Natural killer cell treated with Interleukin-12 subunit alpha and Interleukin-12 subunit beta and Interleukin-15 and Interleukin-18, amount 100 ng/mL, for 72 hours (primary cell): Measurements from ENCODE around the gene SCD5. TPM values are rescaled to one million over a fixed set of nuclear protein-coding genes. Genes with fewer than 3 reads are reported as not detected.

Experiments used
- ATAC-seq, 2 donors: fragments of 150-1000 bp; cut with Tn5 transposase in 1 of 2; sonication (Bioruptor Pico), chemical (Tn5 transposase) in 1 of 2; 2 replicates each; pipeline ENCODE4 v1.10.0; 2021
- DNase-seq: peaks from one replicate; pipeline ENCODE4 v3.0.0; 2022; ENCODE audit warnings: low spot score
- H3K27ac Mint-ChIP-seq, 2 donors: 1 replicate in 1 of 2; 2 replicates in 1 of 2; pipeline ENCODE4 v1.8.0; 2022; ENCODE audit warnings: mixed read lengths in 2 of 2, mild to moderate bottlenecking in 1 of 2, moderate library complexity in 1 of 2
- H3K27me3 Mint-ChIP-seq, 2 donors: 1 replicate in 1 of 2; 2 replicates in 1 of 2; pipeline ENCODE4 v1.8.0; 2022; ENCODE audit warnings: mixed read lengths in 2 of 2
- H3K36me3 Mint-ChIP-seq: one replicate; pipeline ENCODE4 v1.8.0; 2022; ENCODE audit warnings: mixed read lengths
- H3K4me1 Mint-ChIP-seq, 2 donors: 1 replicate in 1 of 2; 2 replicates in 1 of 2; pipeline ENCODE4 v1.8.0; 2022; ENCODE audit warnings: low read depth in 2 of 2, mixed read lengths in 2 of 2, mild to moderate bottlenecking in 1 of 2
- H3K4me3 Mint-ChIP-seq: one replicate; pipeline ENCODE4 v1.8.0; 2022; ENCODE audit warnings: mixed read lengths
- H3K9me3 Mint-ChIP-seq: 2 replicates; pipeline ENCODE4 v1.8.0; 2022; ENCODE audit warnings: mixed read lengths
- total RNA-seq, 2 donors: library from RNA; stranded (reverse); gene quantifications; one replicate each; pipeline ENCODE4 v1.2.3, GENCODE V29; 2022

The SCD5 gene
- total RNA-seq, 2 donors from 2014 or later, result 5.6 to 8.4 TPM

DNA sequence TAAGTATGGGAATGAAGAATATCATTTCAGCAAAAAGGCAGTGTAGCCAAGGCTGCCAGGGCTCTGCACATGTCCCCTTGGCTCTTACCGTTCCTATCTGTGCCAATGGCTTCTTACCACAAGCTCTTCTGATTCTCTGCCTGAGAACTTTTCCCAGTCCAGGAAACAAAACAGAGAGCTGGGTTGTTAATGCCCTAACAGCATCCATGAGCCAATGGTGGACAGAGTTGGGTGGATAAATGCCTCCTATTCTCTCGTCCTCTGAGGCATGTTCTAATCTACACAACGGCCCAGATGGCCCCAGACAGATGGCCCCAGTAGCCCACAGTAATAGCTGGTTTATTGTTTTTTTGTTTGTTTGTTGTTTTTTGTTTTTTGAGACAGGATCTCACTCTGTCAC, 28.0 kb downstream of the SCD5 start:
- no peak overlapping the region for H3K27ac Mint-ChIP-seq
- peaks cover 15% of the 10 kb centered on the region for H3K36me3 Mint-ChIP-seq
- H3K4me3 Mint-ChIP-seq, result no peak overlapping the region
- H3K9me3 Mint-ChIP-seq, result peaks cover 11% of the 10 kb centered on the region
- peaks cover 0 to 6% of the 10 kb centered on the region in 2 donors for H3K4me1 Mint-ChIP-seq
- H3K27me3 Mint-ChIP-seq, result no peaks in the 10 kb centered on the region
- no peak for ATAC-seq
- DNase-seq, result no peak

DNA sequence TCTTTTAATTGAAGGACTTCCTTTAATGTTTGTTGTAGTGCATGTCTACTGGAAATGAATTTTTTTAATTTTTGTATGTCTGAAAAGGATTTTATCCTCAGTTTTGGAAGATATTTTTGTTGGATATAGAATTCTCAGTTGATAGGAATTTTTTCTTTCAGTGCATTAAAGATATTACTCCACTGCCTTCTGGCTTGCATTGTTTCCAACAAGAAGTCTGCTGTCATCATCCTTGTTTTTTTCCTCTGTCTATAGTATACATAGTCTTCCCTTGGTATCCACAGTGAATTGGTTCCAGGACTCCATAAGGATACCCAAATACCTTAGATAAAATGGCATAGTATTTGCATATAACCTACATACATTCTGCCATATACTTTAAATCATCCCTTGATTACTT, 33.5 kb downstream of the SCD5 start:
- ATAC-seq (no peak), DNase-seq (no peak)
- H3K27ac Mint-ChIP-seq, result no peak overlapping the region
- H3K27me3 Mint-ChIP-seq, result no peaks in the 10 kb centered on the region
- H3K36me3 Mint-ChIP-seq, result peaks cover 15% of the 10 kb centered on the region
- peaks cover 0 to 3% of the 10 kb centered on the region in 2 donors for H3K4me1 Mint-ChIP-seq
- peaks cover 11% of the 10 kb centered on the region for H3K9me3 Mint-ChIP-seq
- no peak overlapping the region for H3K4me3 Mint-ChIP-seq

DNA sequence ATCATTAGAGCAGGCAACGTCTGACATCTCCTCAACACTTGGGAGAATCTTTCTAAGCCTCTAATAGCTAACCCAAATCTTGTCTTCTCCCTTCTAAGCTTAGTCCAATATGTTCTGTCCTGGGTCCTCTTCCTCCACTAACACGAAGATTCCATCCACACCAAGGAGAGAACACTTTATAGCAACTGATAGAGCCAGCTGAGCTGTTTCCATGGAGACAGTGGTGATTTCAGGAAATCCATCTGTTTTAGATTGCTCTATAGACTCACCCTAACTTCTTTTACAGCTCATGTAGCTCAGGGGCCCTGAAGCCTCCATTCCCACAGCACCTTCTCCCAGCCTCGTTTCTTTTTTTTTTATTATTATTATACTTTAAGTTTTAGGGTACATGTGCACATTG, 37.4 kb downstream of the SCD5 start:
- Mint-ChIP-seq H3K36me3 (peaks cover 4% of the 10 kb centered on the region), H3K27ac (no peak overlapping the region), H3K27me3 (no peaks in the 10 kb centered on the region), H3K4me3 (no peak overlapping the region), H3K9me3 (peaks cover 5% of the 10 kb centered on the region), H3K4me1 (peaks cover 5 to 12% of the 10 kb centered on the region in 2 donors)
- DNase-seq (no peak), ATAC-seq (no peak)

DNA sequence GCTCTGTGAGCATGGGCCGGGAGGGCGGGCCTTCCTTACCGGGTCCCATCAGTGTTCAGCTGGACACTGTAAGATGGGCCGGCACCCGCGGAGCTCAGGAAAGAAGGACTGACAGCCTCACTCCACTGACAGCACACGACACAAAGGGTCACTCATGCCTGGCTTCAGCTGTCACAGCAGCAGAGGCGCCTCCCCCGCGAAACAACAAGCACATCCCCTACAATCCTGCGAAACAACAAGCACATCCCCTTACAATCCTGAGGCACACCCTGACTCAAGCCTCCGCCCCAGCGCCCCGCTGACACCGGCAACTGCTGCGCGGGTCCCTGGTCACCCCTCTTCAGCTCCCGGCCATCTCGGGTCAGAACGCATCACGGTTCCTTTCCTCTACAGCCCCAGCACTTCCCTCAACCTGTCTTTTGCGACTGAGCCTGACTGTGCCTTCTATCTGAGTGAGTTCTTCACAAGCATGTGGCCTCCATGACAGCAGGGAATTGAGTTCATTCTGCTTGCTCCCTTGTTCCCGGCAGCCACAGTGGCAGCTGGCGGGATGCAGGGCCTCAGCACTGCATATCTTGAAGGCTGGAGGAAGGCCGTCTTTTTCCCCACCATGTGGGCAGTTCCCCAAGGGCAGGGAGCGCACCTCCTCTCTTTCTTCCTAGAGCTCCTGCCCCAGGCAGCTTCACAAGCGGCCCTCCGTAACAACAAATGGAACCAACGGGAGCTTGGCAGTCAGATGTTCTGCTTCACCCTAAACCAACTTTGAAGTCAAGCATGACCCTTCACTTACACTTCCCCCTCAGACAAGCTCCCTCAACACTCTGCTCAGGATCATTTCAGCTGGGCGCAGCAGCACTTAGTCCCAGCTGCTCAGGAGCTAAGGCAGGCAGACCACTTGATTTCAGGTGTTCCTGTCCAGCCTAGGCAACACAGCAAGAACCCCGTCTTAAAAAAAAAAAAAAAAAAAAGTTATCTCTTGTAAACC, 39.6 kb downstream of the SCD5 start:
- H3K4me3 Mint-ChIP-seq, result no peak overlapping the region
- H3K4me1 Mint-ChIP-seq, result peaks cover 5 to 12% of the 10 kb centered on the region in 2 donors
- ATAC-seq (no peak), DNase-seq (no peak)
- no peak overlapping the region for H3K27ac Mint-ChIP-seq
- H3K27me3 Mint-ChIP-seq, result no peaks in the 10 kb centered on the region
- H3K36me3 Mint-ChIP-seq, result no peaks in the 10 kb centered on the region
- no peaks in the 10 kb centered on the region for H3K9me3 Mint-ChIP-seq

DNA sequence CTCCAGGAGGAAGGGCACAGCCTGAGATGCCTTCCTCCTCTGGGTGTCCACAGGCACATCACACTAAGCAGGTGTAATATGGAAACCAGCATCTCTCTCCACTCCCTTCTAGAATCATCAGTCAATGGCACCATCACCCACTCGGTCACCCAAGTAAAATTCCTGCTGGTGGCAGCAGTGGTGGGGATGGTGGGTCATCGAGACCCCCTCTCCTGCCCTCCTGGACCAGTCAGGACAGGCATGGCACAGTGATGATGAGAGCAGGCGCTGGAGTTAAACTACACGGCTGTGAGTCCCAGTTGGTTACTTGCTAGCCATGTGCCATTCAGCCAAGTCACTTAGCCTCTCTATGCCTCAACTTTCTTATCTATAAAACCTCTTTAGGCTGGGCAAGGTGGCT, 42.5 kb downstream of the SCD5 start:
- Mint-ChIP-seq H3K9me3 (no peaks in the 10 kb centered on the region), H3K27ac (no peak overlapping the region), H3K27me3 (no peaks in the 10 kb centered on the region), H3K4me1 (peaks cover 6 to 12% of the 10 kb centered on the region in 2 donors), H3K4me3 (no peak overlapping the region), H3K36me3 (no peaks in the 10 kb centered on the region)
- ATAC-seq (no peak), DNase-seq (no peak)

DNA sequence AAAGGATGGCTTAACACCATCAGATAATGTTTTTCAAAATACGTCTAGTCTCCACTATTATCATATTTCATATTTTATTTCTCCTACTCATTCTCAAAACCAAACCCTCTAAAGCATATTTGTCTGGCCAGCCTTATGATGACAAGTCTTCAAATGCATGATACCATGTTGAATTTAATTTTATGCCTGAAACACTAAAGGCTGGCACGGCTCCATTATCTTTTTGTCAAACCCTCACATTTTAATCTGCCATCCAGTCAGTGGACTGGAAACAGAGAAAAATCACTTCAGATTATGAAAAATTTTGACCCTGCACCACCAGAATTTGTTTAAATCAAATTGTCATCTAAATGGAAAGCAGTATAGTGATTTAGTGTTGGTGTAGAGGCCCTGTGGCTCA, 42.9 kb downstream of the SCD5 start:
- no peak for ATAC-seq
- Mint-ChIP-seq H3K9me3 (no peaks in the 10 kb centered on the region), H3K4me1 (peaks cover 10 to 12% of the 10 kb centered on the region in 2 donors), H3K27ac (no peak overlapping the region), H3K36me3 (no peaks in the 10 kb centered on the region), H3K27me3 (no peaks in the 10 kb centered on the region), H3K4me3 (no peak overlapping the region)
- no peak for DNase-seq

DNA sequence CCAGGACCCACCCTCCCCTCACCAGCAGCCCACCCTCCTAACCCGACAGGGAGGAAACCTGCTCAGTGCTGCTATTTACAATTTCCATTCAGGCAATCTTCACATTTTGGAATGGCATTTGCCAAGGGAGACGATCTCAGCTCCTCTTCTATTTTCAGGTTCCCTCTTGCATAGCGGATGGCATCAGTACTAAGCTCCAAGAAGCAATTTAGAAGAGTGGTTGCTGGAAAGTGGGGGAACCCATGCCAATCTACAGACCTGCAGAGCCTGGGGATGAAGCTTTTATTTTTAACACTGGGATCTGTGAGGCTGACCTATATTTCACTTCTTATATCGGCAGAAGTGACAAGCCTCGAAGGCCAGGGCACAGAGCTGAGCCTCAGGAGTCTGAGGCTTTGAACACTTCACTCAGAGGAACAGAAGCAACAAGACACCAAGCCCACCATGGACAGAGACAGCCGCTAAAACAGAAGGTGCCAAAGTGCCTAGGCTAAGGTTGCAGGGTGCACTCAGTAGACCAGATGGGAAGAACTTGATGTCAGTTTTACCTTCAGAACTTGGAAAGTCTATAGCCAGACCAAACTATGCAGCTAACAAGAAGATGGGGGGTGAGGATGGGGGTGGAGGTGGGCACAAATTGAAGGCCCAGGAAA, 44.0 kb downstream of the SCD5 start:
- DNase-seq, result no peak
- no peak overlapping the region for H3K27ac Mint-ChIP-seq
- no peaks in the 10 kb centered on the region for H3K27me3 Mint-ChIP-seq
- peaks cover 5 to 10% of the 10 kb centered on the region in 2 donors for H3K4me1 Mint-ChIP-seq
- no peak for ATAC-seq
- H3K9me3 Mint-ChIP-seq, result no peaks in the 10 kb centered on the region
- no peaks in the 10 kb centered on the region for H3K36me3 Mint-ChIP-seq
- H3K4me3 Mint-ChIP-seq, result no peak overlapping the region

DNA sequence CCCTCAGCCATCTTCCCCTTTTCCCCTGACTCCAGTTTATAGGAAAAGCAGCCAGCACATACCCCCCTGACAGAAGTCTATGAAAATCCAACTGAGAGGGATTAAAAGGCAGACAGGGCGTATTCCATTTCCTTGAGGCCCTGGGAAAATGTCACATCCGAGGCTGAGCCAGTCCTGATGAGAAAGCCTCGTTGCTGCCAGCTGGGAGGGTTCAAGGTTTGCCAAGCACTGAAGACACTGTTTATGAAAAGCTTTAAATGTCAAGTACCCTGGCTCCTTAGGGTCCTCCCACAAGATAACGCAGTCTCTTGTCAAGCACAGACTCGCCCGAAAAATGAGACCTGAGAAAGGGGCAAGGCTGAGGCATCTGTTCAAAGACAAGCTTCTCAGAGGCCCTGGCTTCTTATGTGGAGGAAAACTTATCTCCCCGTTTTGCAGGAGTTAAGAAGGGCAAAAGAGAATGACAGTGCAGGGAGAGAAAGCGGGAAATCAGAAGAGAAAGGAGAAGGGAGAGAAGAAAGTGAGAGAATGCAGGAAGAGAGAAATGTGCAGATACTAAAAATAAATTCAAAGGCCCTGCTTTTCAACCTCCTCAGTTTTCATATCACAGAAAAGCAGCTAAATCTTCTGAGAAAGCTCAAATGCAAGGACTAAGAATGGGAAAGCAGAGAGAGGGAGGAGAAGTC, 44.7 kb downstream of the SCD5 start:
- ATAC-seq, result no peak
- no peaks in the 10 kb centered on the region for H3K36me3 Mint-ChIP-seq
- H3K4me3 Mint-ChIP-seq, result no peak overlapping the region
- H3K4me1 Mint-ChIP-seq, result peaks cover 4 to 10% of the 10 kb centered on the region in 2 donors
- H3K27me3 Mint-ChIP-seq, result no peaks in the 10 kb centered on the region
- H3K9me3 Mint-ChIP-seq, result no peaks in the 10 kb centered on the region
- H3K27ac Mint-ChIP-seq, result no peak overlapping the region
- no peak for DNase-seq

DNA sequence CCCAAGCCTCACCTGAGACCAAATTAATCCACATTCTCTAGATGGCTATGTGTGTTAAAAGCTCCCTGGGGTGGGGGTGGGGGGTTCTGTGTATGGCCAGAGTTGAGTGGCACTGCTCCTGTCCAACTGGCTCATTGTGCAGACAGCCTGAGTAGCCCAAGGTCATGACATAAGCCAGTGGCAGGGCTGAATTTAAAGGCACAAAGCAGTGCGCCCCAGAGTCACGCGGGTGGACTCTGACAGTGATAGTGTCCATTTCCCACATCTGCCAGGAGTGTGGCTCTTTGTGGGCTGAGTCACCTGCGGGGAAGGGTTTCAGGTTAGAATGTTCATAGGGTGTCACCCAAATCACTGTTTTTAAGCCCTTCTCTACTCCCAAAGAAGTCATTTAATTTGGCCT, 45.4 kb downstream of the SCD5 start:
- Mint-ChIP-seq H3K27me3 (no peaks in the 10 kb centered on the region), H3K4me3 (no peak overlapping the region), H3K4me1 (peaks cover 4 to 10% of the 10 kb centered on the region in 2 donors), H3K9me3 (no peaks in the 10 kb centered on the region), H3K27ac (no peak overlapping the region), H3K36me3 (no peaks in the 10 kb centered on the region)
- ATAC-seq, result no peak
- DNase-seq, result no peak

DNA sequence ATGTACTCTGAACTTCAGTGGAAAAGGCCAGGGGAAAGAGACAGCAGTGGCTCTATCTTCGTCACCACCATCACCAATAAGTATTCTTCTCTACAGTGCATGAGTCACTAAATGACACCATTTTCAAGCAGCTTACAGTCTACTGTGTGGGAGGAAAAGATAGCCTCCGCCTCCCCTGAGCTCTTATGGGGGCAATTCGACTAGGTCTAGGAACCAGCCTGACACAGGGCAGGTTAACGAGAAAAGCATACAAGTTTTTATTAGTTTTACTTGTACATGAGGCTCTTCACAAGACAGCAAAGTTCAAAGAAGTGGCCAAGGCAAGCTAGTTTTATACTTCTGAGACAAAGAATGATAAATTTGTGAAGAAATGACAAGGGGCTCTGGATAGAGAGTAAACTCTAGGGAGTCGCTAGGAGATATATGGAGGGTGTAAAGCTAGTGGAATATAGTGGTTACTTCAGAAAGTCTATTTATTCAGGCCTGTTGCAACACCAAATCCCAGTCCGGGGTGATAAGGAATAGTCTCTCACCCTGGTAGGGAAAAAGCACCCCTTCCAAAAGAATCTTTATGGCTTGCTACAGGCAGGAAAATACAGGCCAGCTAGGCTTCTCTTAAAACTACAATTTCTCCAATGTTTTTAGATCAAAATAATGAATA, 49.7 kb downstream of the SCD5 start:
- Mint-ChIP-seq H3K27ac (no peak overlapping the region), H3K9me3 (no peaks in the 10 kb centered on the region), H3K27me3 (no peaks in the 10 kb centered on the region), H3K4me1 (peaks cover 0 to 5% of the 10 kb centered on the region in 2 donors), H3K36me3 (no peaks in the 10 kb centered on the region), H3K4me3 (no peak overlapping the region)
- ATAC-seq (no peak), DNase-seq (no peak)

DNA sequence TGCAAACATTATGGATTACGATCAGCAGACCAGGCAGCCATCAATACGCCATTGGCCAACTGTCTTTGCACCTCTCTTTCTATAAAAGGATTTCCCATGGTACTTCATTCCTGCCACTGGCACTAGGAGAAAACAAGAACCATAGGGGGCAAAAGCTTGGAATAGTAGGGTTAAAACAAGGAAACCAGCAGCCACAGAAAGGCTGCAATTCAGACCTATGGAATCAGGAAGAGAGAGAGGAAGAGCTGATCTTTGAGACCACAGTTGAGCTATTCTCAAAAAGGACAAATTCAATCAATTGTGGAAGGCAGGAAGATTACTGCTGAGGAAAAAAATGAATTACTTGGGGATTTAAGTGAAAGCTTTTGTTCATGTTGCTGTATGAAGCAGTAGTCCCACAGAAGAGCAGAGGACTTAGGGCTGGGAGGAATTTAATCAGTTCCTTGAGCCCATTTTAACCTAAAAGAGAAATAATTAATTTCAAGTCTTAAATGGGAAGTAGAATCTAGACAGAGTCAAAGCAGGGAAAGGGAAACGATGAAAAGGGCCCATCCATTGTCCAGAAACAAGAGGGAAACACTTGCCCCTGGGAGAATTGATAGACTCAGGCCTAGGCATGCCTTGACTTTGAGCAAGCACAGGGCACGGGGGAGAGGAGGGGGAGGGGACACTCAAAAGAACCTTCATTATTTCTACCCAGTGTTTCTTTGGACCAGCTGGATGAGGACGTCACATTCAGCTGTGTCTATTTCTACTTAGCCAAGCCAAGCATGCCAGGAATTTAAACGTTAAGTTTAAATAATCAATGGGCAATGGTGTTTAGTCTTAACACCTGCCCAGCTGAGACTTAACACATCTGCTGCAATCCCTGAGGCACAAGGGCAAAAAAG, 50.7 kb downstream of the SCD5 start:
- Mint-ChIP-seq H3K36me3 (no peaks in the 10 kb centered on the region), H3K4me1 (peaks cover 0 to 5% of the 10 kb centered on the region in 2 donors), H3K9me3 (no peaks in the 10 kb centered on the region), H3K4me3 (no peak overlapping the region), H3K27me3 (no peaks in the 10 kb centered on the region), H3K27ac (no peak overlapping the region)
- DNase-seq, result no peak
- ATAC-seq, result no peak

DNA sequence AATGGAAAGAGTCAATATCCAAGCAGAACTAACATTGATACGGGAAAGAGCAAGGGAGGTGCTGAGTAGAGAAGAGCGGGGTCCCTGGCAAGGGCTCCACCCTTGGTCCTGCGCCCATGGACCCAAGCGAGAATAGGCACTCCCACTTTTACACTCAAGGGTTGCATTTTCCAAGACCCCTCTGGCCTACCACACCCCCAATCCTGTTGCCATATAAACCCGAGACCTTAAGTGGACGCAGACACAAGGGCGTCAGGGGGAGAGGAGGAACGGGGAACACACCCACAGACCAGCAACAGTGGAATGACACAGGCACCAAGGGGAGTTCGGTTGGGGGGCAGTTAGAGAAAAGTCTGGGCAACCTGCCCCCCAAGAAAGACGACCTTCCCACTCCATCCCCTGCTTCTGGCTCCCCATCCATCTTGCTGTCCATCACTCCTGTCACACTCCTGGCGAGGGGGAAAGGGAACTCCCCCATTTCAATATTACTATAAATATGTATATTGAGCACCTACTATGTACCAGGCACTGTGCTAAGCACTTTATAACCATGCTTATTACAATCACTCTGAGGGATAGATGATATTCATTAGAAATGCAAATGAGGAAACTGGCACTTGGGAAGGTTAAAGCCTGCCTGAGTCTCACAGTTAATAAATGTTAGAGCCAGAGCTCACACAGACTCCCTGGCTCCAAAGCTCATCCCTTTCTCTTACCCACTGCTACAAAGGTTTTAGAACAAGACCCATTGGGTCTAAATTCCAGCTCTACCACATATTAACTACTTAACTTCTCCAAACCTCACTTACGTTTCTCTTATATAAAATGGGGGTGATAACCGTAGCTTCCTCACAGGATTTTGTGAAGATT, 51.7 kb downstream of the SCD5 start:
- no peak overlapping the region for H3K4me3 Mint-ChIP-seq
- ATAC-seq (no peak), DNase-seq (no peak)
- H3K4me1 Mint-ChIP-seq, result peaks cover 0 to 5% of the 10 kb centered on the region in 2 donors
- H3K9me3 Mint-ChIP-seq, result no peaks in the 10 kb centered on the region
- H3K27ac Mint-ChIP-seq, result no peak overlapping the region
- no peaks in the 10 kb centered on the region for H3K36me3 Mint-ChIP-seq
- H3K27me3 Mint-ChIP-seq, result no peaks in the 10 kb centered on the region
